OCI-LY7 (cell line): ENCODE measurements around the gene CNTN1.

Experiments used
- EZH2phosphoT487 ChIP-seq: fragments of 200-600 bp; sonication (generic); IDR thresholded peaks from 2 replicates; pipeline ENCODE4 v1.6.1; 2018; ENCODE audit warnings: low read depth, borderline replicate concordance, mild to moderate bottlenecking, mixed run types, antibody characterized with exemption, low read length, moderate library complexity, mixed read lengths
- TF ChIP-seq, protein P1 (sequence below): fragments of 200-600 bp; sonication (generic); conservative IDR thresholded peaks from 2 replicates; pipeline ENCODE4 v1.5.1; 2014; ENCODE audit warnings: mild to moderate bottlenecking, antibody characterized with exemption, low read length, moderate library complexity, mixed read lengths

GRCh38 chr12:41100572-41100971, 408.3 kb downstream of the CNTN1 start:
- TF ChIP-seq, protein P1, sequence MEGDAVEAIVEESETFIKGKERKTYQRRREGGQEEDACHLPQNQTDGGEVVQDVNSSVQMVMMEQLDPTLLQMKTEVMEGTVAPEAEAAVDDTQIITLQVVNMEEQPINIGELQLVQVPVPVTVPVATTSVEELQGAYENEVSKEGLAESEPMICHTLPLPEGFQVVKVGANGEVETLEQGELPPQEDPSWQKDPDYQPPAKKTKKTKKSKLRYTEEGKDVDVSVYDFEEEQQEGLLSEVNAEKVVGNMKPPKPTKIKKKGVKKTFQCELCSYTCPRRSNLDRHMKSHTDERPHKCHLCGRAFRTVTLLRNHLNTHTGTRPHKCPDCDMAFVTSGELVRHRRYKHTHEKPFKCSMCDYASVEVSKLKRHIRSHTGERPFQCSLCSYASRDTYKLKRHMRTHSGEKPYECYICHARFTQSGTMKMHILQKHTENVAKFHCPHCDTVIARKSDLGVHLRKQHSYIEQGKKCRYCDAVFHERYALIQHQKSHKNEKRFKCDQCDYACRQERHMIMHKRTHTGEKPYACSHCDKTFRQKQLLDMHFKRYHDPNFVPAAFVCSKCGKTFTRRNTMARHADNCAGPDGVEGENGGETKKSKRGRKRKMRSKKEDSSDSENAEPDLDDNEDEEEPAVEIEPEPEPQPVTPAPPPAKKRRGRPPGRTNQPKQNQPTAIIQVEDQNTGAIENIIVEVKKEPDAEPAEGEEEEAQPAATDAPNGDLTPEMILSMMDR: no peak
- no peak for TF ChIP-seq EZH2phosphoT487
